Subcutaneous adipose tissue (tissue), 4 donors: Measurements from ENCODE around the gene FAM219B. TPM values are rescaled to one million over a fixed set of nuclear protein-coding genes. Genes with fewer than 3 reads are reported as not detected.

ENCODE experiments used
- CTCF ChIP-seq: fragments of 450-650 bp; IDR thresholded peaks from one replicate; pipeline ENCODE4 v1.5.1; 2016; ENCODE audit warnings: low read depth, mild to moderate bottlenecking, control low read depth, antibody characterized with exemption, moderate library complexity
- total RNA-seq, 4 donors: library from RNA; depleted of rRNA; stranded (reverse); fragments of >200 nt; gene quantifications; one replicate each; pipeline ENCODE4 v1.1.0, GENCODE V29; 2016

Gene FAM219B
- total RNA-seq, 4 donors from 2014 or later = 53.3 to 102 (median 65.2) TPM

- TF ChIP-seq CTCF = no peak
Observed at GRCh38 chr15:74901612-74902063, 5.0 kb downstream of the FAM219B start.

- no peak for TF ChIP-seq CTCF
Observed at GRCh38 chr15:74897300-74897701, 9.3 kb downstream of the FAM219B start.

- TF ChIP-seq CTCF = no peak
Observed at GRCh38 chr15:74896316-74896715, 10.3 kb downstream of the FAM219B start.

GRCh38 chr15:74895830-74896229, 10.8 kb downstream of the FAM219B start:
- no peak for TF ChIP-seq CTCF

GRCh38 chr15:74893627-74894026, 13.0 kb downstream of the FAM219B start:
- TF ChIP-seq CTCF = no peak

- no peak for TF ChIP-seq CTCF
Observed at GRCh38 chr15:74892931-74893330, 13.7 kb downstream of the FAM219B start.

GRCh38 chr15:74892313-74892712, 14.3 kb downstream of the FAM219B start:
- TF ChIP-seq CTCF = no peak
